ENCODE measurements around the gene TMEM9. TPM values are rescaled to one million over a fixed set of nuclear protein-coding genes. Genes with fewer than 3 reads are reported as not detected.
"Not testable (repeated sequence)": the region's sequence is repeated elsewhere in the genome, so short reads cannot be mapped to it uniquely, and the experiment has no call there.

The TMEM9 gene
- polyA plus RNA-seq, 1 experiment = 171 TPM

DNA sequence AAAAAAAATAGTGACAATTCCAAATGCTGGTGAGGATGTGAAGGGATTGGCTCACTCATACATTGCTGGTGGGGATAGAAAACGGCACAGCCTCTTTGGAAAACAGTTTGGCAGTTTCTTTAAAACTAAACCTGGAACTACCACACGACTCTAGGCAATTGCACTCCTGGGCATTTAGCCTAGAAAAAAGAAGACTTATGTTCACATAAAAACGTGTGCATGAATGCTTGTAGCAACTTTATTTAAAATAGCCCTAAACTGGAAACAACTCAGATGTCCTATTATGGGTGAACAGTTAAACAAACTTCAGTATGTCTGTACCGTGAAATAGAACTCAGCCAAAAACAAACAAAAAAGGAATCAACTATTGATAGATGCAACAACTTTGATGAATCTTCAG, 9.4 kb upstream of the TMEM9 start:
- DNase-seq (ENCODE audit: low read depth) = no peak
- H3K36me3 ChIP-seq (ENCODE audit: control insufficient read depth, insufficient read depth, low read length) = no peaks in the 10 kb centered on the region
- POLR2A ChIA-PET = no interaction called here
- H3K27me3 ChIP-seq (ENCODE audit: control insufficient read depth, insufficient read depth, low read length) = peaks cover 16% of the 10 kb centered on the region
- TF ChIP-seq, protein P1, sequence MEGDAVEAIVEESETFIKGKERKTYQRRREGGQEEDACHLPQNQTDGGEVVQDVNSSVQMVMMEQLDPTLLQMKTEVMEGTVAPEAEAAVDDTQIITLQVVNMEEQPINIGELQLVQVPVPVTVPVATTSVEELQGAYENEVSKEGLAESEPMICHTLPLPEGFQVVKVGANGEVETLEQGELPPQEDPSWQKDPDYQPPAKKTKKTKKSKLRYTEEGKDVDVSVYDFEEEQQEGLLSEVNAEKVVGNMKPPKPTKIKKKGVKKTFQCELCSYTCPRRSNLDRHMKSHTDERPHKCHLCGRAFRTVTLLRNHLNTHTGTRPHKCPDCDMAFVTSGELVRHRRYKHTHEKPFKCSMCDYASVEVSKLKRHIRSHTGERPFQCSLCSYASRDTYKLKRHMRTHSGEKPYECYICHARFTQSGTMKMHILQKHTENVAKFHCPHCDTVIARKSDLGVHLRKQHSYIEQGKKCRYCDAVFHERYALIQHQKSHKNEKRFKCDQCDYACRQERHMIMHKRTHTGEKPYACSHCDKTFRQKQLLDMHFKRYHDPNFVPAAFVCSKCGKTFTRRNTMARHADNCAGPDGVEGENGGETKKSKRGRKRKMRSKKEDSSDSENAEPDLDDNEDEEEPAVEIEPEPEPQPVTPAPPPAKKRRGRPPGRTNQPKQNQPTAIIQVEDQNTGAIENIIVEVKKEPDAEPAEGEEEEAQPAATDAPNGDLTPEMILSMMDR (IDR thresholded peaks at IDR 0.05; ENCODE audit: insufficient read depth, low read depth, low read length) = no peak
- CTCF ChIA-PET = interaction anchor here (1.8 kb wide), 1 partner anchor 14 kb away, joined by 3 read pairs; no protein-coding TSS in a partner anchor
- H3K4me3 ChIP-seq (ENCODE audit: low read depth, low read length) = no peak overlapping the region

DNA sequence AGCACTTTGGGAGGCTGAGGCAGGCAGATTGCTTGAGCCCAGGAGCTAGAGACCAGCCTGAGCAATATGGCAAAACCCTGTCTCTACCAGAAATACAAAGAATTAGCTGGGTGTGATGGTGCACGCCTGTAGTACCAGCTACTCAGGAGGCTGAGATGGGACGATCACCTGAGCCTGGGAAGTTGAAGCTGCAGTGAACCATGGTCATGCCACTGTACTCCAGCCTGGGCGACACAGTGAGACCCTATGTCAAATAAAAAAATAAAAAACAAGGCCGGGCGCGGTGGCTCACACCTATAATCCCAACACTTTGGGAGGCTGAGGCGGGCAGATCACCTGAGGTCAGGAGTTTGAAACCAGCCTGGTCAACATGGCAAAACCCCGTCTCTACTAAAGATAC, 8.8 kb upstream of the TMEM9 start:
- POLR2A ChIA-PET; H3K4me3 ChIP-seq (ENCODE audit: low read depth, low read length); H3K36me3 ChIP-seq (ENCODE audit: control insufficient read depth, insufficient read depth, low read length); DNase-seq (ENCODE audit: low read depth): not testable (repeated sequence)
- H3K27me3 ChIP-seq (ENCODE audit: control insufficient read depth, insufficient read depth, low read length) = peaks cover 17% of the 10 kb centered on the region
- CTCF ChIA-PET = interaction anchor here (1.8 kb wide), 1 partner anchor 13 kb away, joined by 3 read pairs; no protein-coding TSS in a partner anchor

DNA sequence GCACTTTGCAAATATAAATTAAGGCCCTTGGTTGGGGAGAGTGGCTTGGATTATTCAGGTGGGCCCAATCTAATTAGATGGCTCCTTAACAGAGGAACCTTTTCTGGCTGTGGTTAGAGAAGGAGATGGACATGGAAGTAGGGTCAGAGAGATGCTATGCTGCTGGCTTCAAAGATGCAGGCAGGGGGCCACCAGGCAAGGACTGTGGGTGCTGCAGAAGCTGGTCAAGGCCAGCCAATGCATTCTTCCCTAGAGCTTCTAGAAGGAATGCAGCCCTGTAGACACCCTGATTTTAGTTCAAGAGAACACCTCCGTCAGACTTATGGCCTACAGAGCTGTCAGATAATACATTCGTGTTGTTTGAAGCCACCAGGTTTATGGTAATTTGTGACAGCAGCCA, 3.7 kb upstream of the TMEM9 start:
- TF ChIP-seq, protein P1 (IDR thresholded peaks at IDR 0.05; ENCODE audit: insufficient read depth, low read depth, low read length) = no peak
- DNase-seq (ENCODE audit: low read depth) = no peak
- POLR2A ChIA-PET = no interaction called here
- CTCF ChIA-PET = interaction anchor here (1.5 to 2.1 kb wide), 2 partner anchors 10 to 26 kb away, joined by 3 to 6 read pairs; no protein-coding TSS in a partner anchor
- Histone ChIP-seq H3K4me3 (ENCODE audit: low read depth, low read length) (no peak overlapping the region), H3K27me3 (ENCODE audit: control insufficient read depth, insufficient read depth, low read length) (peaks cover 12% of the 10 kb centered on the region), H3K36me3 (ENCODE audit: control insufficient read depth, insufficient read depth, low read length) (no peaks in the 10 kb centered on the region)

DNA sequence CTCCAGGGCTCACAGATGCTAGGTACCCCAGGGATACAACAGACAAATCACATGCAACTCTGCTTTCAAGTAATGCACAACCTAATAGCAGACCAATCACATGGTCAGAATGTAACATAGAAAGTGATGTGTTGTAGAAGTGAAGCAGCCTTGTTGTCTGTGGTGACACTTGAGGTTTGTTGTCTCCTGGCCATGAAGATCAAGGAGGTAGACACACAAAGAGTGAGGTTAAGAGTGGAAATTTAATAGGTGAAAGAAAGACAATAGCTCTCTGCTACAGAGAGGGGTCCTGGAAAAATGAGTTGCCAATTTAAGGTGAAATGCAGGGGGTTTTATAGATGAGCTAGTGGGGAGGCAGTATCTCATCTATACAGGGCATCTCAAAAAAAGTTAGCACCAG, 2.5 kb upstream of the TMEM9 start:
- TF ChIP-seq, protein P1 (IDR thresholded peaks at IDR 0.05; ENCODE audit: insufficient read depth, low read depth, low read length) = no peak
- Histone ChIP-seq H3K27me3 (ENCODE audit: control insufficient read depth, insufficient read depth, low read length) (peaks cover 12% of the 10 kb centered on the region), H3K36me3 (ENCODE audit: control insufficient read depth, insufficient read depth, low read length) (peaks cover 1% of the 10 kb centered on the region; the same call in 1 of the 2 replicates), H3K4me3 (ENCODE audit: low read depth, low read length) (no peak overlapping the region)
- ChIA-PET CTCF (no interaction called here), POLR2A (no interaction called here)
- DNase-seq (ENCODE audit: low read depth) = no peak

DNA sequence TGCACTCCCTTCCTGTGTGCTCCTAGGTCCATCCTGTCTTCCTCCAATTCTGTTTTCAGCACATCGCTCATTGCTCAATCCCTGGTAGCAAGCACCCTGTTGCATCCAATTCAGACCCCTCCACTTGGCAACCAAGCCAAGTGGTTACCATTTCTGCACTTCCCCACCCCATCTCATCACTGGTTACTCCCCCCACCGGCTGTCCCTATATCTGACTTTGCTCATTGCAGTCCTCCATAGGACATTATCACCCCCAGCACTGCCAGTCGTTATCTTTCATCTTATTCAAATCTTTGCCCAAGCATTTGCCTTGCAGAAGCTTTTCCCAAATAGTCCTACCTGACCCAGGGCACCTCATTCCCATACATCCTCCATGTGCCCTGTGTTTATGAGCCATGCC, 2.1 kb upstream of the TMEM9 start:
- TF ChIP-seq, protein P1 (IDR thresholded peaks at IDR 0.05; ENCODE audit: insufficient read depth, low read depth, low read length) = no peak
- Histone ChIP-seq H3K36me3 (ENCODE audit: control insufficient read depth, insufficient read depth, low read length) (peaks cover 5% of the 10 kb centered on the region), H3K27me3 (ENCODE audit: control insufficient read depth, insufficient read depth, low read length) (peaks cover 10% of the 10 kb centered on the region), H3K4me3 (ENCODE audit: low read depth, low read length) (no peak overlapping the region)
- no peak for DNase-seq (ENCODE audit: low read depth)
- ChIA-PET CTCF (interaction anchor here (1.1 kb wide), 1 partner anchor 9 kb away, joined by 4 read pairs; no protein-coding TSS in a partner anchor), POLR2A (no interaction called here)

DNA sequence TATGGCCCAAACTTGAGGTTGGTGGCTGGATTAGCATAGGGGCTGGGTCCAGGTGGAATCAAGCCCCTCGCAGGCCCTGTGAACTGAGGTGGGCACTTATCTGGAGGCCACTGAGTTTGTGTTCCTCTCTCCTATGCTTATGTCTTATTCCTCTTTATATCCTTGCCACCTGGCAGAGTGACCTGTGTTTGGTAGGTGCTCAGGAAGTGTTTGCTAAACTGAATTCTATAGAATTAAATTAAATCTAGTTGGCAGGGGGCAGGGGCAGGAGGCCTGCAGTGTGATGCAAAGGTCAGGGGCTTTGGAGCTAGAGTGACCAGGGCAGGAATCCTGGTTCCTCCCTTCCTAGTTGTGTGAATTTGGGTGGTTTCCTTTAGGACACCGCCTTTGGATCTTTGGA, 1.1 kb upstream of the TMEM9 start:
- H3K27me3 ChIP-seq (ENCODE audit: control insufficient read depth, insufficient read depth, low read length) = peaks cover 10% of the 10 kb centered on the region
- ChIA-PET CTCF (interaction anchor here (1.1 to 1.5 kb wide), 2 partner anchors 8 to 29 kb away, joined by 3 to 4 read pairs; no protein-coding TSS in a partner anchor), POLR2A (no interaction called here)
- peaks cover 7% of the 10 kb centered on the region for H3K36me3 ChIP-seq (ENCODE audit: control insufficient read depth, insufficient read depth, low read length)
- DNase-seq (ENCODE audit: low read depth) = no peak
- no peak overlapping the region for H3K4me3 ChIP-seq (ENCODE audit: low read depth, low read length)
- TF ChIP-seq, protein P1 (IDR thresholded peaks at IDR 0.05; ENCODE audit: insufficient read depth, low read depth, low read length) = no peak
